ENCODE results near the gene VNN1.
A peak's percentile ranks its signal among the peaks of the same experiment; 100 is the strongest.

Gene VNN1

GRCh38 chr6:132713352-132714134 lies at the start of gene VNN1:
Gene VNN1, minus strand, starts transcription at chr6:132714055. Its CDS starts 20 bp downstream, at chr6:132714035.
- TF ChIP-seq POLR2A (IDR thresholded peaks at IDR 0.05; ENCODE audit: extremely low read depth, insufficient read length), result no peak
- peak; percentile 63 for TF ChIP-seq MAX (IDR thresholded peaks at IDR 0.05; ENCODE audit: low read depth, low read length)
- peak; percentile 23; the same call in 1 of the 2 replicates for TF ChIP-seq MYC (IDR thresholded peaks at IDR 0.05; ENCODE audit: low read depth, low read length)
- DNase-seq (ENCODE audit: low read depth), result peak; percentile 25
- H3K4me3 ChIP-seq (ENCODE audit: low read depth, low read length), result no peak within 1 kb of the TSS

GRCh38 chr6:132763269-132763668 lies 49.4 kb upstream of the VNN1 start:
- DNase-seq (ENCODE audit: low read depth), result peak; percentile 21
- H3K4me3 ChIP-seq (ENCODE audit: low read depth, low read length), result no peak overlapping the region
- TF ChIP-seq MYC (IDR thresholded peaks at IDR 0.05; ENCODE audit: low read depth, low read length) (no peak), MAX (IDR thresholded peaks at IDR 0.05; ENCODE audit: low read depth, low read length) (no peak), POLR2A (IDR thresholded peaks at IDR 0.05; ENCODE audit: extremely low read depth, insufficient read length) (no peak)

GRCh38 chr6:132760256-132760655 lies 46.4 kb upstream of the VNN1 start:
- DNase-seq (ENCODE audit: low read depth), result no peak
- no peak overlapping the region for H3K4me3 ChIP-seq (ENCODE audit: low read depth, low read length)
- TF ChIP-seq CTCF (IDR thresholded peaks at IDR 0.05; ENCODE audit: low read depth, low read length), result no peak
- TF ChIP-seq POLR2A (IDR thresholded peaks at IDR 0.05; ENCODE audit: extremely low read depth, insufficient read length), result no peak
- TF ChIP-seq MYC (IDR thresholded peaks at IDR 0.05; ENCODE audit: low read depth, low read length), result no peak
- no peak for TF ChIP-seq MAX (IDR thresholded peaks at IDR 0.05; ENCODE audit: low read depth, low read length)

- no peak for DNase-seq (ENCODE audit: low read depth)
- no peak overlapping the region for H3K4me3 ChIP-seq (ENCODE audit: low read depth, low read length)
- TF ChIP-seq MAX (IDR thresholded peaks at IDR 0.05; ENCODE audit: low read depth, low read length), result no peak
- TF ChIP-seq CTCF (IDR thresholded peaks at IDR 0.05; ENCODE audit: low read depth, low read length), result no peak
- TF ChIP-seq MYC (IDR thresholded peaks at IDR 0.05; ENCODE audit: low read depth, low read length), result no peak
- no peak for TF ChIP-seq POLR2A (IDR thresholded peaks at IDR 0.05; ENCODE audit: extremely low read depth, insufficient read length)
Measured at GRCh38 chr6:132758689-132759088, 44.8 kb upstream of the VNN1 start.

- DNase-seq (ENCODE audit: low read depth), result no peak
- no peak overlapping the region for H3K4me3 ChIP-seq (ENCODE audit: low read depth, low read length)
Measured at GRCh38 chr6:132752255-132752654, 38.4 kb upstream of the VNN1 start.

GRCh38 chr6:132751828-132752227 lies 38.0 kb upstream of the VNN1 start:
- no peak for DNase-seq (ENCODE audit: low read depth)
- TF ChIP-seq CTCF (IDR thresholded peaks at IDR 0.05; ENCODE audit: low read depth, low read length) (no peak), POLR2A (IDR thresholded peaks at IDR 0.05; ENCODE audit: extremely low read depth, insufficient read length) (no peak), MAX (IDR thresholded peaks at IDR 0.05; ENCODE audit: low read depth, low read length) (no peak), MYC (IDR thresholded peaks at IDR 0.05; ENCODE audit: low read depth, low read length) (no peak)
- H3K4me3 ChIP-seq (ENCODE audit: low read depth, low read length), result no peak overlapping the region

More at GRCh38 chr6:132752255-132752654, 38.4 kb upstream of the VNN1 start:
- TF ChIP-seq MYC (IDR thresholded peaks at IDR 0.05; ENCODE audit: low read depth, low read length) (no peak), POLR2A (IDR thresholded peaks at IDR 0.05; ENCODE audit: extremely low read depth, insufficient read length) (no peak)

GRCh38 chr6:132751306-132751705 lies 37.5 kb upstream of the VNN1 start:
- no peak overlapping the region for H3K4me3 ChIP-seq (ENCODE audit: low read depth, low read length)
- no peak for DNase-seq (ENCODE audit: low read depth)
- TF ChIP-seq MAX (IDR thresholded peaks at IDR 0.05; ENCODE audit: low read depth, low read length) (no peak), POLR2A (IDR thresholded peaks at IDR 0.05; ENCODE audit: extremely low read depth, insufficient read length) (no peak), CTCF (IDR thresholded peaks at IDR 0.05; ENCODE audit: low read depth, low read length) (no peak), MYC (IDR thresholded peaks at IDR 0.05; ENCODE audit: low read depth, low read length) (no peak)

Measured in NB4 (cell line).